Endometrium (tissue), 2 donors: ENCODE measurements around the gene LRRC59.

Experiments
- FAIRE-seq: peaks from 2 replicates; lab custom pipeline; 2012; peaks lifted over from hg19 to GRCh38; lab: Jason Lieb, UNC
- donor health status: control.
- donor health status: control.

The LRRC59 gene

DNA sequence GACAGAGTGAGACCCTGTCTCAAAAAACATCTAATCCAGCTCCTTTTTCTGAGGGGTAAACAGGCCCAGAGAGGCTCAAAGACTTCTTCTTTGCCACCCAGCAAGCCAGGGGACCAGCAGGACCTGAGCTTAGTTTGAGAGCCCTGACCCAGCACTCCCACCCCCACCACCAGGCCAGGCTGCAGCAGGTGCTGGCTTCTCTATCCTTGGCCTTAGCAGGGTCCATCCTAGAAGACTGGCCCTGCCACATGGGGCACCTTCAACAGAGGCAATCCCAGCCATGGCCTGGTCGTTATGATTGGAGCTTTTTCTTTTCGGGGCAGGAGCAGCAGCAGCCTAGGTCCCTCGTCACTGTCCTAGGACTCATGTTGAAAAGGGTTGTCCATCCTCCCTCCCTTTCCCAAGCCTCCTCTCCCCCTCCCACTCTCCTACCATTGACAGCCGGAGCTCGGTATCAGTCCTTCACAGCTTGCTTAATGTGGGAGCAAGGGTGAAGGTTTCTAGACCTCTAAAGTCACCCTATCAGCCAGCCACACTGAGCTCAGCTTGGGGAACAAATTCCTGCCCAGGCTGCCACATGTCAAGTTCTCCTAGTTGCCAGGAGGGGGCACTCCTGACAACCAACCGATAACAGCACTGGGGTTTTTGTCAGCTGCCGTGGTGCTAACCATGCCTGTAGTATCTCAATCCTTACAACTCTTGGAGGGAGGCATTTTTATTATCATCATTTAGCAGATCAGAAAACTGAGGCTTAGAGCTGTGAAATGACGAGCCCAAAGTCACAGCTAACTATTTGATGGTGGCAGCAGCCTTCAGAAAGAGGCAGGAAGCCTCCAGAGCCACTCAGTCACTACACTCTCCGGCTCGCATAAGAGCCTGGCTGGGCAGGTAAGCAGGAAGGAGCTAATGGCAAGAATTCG lies 35.5 kb downstream of the LRRC59 start:
- FAIRE-seq: no peak

DNA sequence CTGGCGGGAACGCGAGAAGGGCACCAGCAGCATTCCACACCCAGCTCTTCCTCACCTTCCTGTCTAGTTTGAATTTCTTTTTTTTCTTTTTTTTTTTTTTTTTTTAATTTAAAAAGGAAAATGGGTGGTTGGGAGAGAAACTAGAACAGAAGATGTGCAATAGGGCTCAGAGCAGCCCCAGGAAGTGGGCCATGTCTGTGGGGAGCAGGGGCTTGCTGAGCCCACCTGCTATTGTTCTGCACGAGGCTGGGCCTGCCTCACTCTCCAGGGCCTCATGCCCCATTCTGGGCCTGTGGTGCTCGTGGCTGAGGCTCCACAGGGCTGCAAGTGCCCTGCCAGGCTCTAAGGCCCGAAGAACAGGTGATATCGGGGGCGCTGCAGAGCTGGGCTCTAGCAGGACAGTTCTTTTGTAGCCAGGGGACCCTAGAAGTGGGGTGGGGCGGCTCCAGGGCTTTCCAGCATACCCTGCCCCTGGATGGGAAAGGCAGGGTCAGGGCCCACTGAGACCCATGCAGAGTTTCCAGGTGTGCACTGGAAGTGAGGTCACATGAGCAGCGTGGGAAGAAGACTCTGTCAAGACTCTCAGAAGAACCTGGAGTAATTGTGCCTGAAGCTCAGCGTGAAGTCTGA lies 36.7 kb downstream of the LRRC59 start:
- no peak for FAIRE-seq

DNA sequence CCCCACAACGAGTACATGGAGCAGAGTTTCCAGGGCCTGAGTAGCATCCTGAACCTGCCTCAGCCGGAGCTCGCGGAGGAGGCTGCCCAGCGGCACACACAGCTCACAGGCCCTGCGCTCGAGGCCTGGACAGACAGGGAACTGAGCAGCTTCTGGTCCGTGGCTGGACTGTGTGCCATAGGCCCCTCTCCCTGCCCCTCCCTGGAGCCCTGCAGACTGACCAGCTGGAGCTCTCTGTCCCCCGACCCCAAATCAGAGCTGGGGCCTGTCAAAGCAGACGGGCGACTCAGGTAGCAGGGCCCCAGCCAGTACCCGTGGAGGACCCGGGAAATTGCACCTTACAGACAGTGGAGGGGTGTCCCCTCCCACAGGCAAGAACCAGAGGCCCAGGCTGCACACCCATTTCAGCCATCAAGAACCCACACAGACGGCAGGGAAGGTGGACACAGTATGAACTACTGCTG lies 37.3 kb downstream of the LRRC59 start:
- no peak for FAIRE-seq

GRCh38 chr17:50359005-50359699 lies 38.2 kb downstream of the LRRC59 start:
- FAIRE-seq: no peak

DNA sequence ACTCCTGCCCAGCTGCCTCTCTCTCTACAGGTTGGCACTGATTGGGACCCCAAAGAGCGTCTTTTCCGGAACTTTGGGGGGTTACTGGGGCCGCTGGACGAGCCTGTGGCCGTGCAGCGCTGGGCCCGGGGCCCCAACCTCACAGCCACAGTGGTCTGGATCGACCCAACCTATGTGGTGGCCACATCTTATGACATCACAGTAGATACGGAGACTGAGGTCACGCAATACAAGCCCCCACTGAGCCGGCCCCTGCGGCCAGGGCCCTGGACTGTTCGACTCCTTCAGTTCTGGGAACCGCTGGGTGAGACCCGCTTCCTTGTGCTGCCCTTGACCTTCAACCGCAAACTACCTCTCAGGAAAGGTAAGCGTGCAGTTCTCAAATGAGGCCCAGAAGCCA lies 39.1 kb downstream of the LRRC59 start:
- FAIRE-seq: no peak

GRCh38 chr17:50356892-50357510 lies 40.3 kb downstream of the LRRC59 start:
- FAIRE-seq: no peak

DNA sequence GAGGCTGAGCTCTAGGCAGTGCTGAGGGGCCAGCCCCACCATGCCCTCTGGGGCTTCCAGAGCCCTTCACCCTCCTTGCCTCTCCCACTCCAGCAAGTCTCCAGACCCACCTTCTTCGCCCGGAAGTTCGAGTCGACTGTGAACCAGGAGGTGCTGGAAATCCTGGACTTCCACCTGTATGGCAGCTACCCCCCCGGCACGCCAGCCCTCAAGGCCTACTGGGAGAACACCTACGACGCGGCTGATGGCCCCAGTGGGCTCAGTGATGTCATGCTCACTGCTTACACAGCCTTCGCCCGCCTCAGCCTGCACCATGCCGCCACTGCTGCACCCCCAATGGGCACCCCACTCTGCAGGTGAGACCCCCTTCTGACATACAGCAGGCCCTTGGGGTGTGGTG lies 40.9 kb downstream of the LRRC59 start:
- no peak for FAIRE-seq

DNA sequence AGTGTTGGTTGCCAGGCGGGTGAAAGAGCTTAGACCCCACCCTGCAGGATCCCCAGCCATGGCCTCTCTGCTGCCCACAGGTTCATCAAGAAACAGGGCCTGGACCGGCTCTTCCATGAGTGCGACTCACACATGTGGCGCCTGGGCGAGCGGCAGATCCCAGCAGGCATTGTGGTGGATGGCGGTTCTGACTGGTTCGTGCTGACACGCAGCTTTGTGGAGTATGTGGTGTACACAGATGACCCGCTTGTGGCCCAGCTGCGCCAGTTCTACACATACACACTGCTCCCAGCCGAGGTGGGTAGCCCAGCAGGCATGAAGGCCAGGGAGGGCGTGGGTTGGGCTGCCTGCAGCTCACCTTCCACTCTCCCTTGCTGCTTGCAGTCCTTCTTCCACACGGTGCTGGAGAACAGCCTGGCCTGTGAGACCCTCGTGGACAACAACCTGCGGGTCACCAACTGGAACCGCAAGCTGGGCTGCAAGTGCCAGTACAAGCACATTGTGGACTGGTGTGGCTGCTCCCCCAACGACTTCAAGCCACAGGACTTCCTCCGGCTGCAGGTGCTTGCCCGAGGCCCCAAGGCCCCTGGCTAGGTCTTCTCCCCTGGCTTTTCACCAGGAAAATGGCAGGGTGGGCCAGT lies 41.5 kb downstream of the LRRC59 start:
- FAIRE-seq: no peak

DNA sequence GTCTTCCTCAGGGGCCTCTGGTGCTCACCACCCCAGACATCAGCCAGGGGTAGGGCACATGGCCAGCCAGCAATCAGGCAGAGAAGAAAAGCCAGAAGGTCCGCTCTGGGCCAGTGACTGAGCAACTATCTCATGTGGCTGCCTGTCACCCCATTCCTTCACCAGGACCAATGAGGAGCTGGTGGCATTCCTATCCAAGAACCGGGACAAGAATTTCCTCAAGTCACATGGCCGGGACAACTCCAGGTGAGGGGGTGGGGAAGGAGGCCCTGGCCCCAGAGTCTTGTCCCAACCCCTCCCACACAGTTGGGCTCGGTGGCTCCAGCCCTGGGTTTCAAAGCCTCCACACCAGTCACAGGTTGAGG lies 42.0 kb downstream of the LRRC59 start:
- FAIRE-seq: no peak

DNA sequence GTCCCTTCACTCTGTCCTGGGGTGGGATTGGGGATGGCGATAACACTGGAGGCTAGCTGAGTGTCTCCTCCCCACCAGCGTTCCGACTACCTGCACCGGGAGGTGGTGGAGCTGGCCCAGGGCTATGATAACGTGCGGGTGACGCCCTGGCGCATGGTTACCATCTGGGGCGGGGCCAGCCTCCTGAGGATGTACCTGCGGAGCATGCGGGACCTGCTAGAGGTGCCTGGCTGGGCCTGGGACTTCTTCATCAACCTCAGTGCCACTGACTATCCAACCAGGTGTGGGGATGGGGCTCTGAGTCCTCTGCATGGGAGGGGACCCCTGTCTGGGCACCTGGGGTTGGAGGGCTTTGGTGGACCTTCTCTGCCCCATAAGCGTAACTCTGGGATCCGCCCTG lies 42.5 kb downstream of the LRRC59 start:
- FAIRE-seq: no peak

GRCh38 chr17:50354198-50354597 lies 43.1 kb downstream of the LRRC59 start:
- no peak for FAIRE-seq

- FAIRE-seq: no peak
These were observed 43.6 kb downstream of the LRRC59 start for GRCh38 chr17:50353600-50354195.

DNA sequence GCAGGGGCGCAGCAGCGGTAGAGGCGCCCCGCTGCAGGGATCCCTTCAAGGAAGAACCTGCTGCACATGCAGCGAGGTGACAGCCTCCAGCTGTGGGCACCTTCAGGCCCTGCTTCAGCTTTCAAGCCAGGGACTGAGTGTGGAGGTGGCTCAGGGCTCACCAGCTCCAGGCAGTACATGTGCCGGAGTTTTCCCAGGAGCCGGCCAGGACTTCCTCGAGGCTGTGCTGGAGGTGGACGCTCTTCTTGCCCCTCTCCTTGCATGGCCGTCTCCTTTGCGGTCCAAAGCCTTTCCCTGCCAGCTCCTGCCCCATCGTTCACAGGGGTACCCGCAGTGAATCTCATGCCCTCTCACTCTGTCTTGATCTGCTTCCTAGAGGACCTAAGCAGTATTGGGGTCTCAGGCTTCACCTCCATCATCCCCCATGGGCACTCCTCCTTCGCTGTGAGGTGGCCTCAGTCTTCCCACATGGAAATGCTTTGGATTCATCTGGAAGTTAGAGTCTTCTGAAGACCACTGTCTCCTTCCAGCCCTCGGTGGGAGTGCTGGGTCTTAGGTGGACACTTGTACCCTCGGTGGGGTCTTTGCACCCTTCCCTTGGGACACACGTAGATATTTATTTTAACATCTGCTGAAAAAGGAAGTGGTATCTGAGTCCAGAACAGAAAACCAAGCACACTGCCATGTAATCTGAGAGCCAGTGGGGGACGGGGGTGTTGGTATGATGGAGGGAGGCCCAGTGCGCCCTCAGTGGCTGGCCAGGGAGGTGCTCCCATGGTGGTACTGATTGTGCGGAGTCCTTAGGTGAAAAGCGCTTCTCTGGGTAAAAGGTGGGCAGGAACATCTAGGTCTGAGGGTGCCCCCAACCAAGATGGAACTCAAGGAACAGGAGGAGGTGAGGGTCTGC lies 44.4 kb downstream of the LRRC59 start:
- no peak for FAIRE-seq

GRCh38 chr17:50352072-50352692 lies 45.1 kb downstream of the LRRC59 start:
- FAIRE-seq: no peak

DNA sequence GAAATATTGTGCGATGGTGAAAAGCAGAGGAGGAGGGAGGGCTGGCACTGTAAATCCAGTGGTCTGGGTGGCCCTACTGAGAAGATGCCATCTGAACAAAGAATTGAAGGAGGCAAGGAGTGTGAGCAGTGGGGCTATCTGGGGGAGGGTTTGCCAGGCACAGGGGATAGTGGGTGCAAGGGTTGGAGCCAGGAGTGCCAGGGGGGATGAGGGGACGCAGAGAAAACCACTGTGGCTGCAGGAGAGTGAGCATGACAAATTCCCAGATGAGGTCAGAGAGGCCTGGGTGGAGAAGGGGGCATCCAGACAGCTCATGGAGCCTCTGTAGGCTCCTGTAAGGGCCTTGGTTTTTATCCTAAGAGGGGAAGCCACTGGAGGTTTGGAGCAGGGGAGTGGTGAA lies 46.6 kb downstream of the LRRC59 start:
- no peak for FAIRE-seq

DNA sequence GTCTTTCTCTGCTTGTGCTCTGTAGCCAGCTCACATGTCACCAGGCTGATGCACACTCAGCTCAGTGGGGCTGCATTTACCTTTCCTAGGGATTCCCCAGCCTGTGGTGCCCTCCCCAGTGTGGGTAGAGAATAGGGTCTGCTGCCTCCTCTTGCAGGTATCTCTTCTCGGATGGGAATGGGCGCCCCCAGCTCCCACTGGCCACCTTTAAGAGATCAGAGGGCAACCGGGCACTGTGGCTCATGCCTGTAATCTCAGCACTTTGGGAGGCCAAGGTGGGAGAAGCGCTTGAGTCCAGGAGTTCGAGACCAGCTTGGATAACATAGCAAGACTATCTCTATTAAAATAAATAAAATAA lies 48.1 kb downstream of the LRRC59 start:
- no peak for FAIRE-seq

DNA sequence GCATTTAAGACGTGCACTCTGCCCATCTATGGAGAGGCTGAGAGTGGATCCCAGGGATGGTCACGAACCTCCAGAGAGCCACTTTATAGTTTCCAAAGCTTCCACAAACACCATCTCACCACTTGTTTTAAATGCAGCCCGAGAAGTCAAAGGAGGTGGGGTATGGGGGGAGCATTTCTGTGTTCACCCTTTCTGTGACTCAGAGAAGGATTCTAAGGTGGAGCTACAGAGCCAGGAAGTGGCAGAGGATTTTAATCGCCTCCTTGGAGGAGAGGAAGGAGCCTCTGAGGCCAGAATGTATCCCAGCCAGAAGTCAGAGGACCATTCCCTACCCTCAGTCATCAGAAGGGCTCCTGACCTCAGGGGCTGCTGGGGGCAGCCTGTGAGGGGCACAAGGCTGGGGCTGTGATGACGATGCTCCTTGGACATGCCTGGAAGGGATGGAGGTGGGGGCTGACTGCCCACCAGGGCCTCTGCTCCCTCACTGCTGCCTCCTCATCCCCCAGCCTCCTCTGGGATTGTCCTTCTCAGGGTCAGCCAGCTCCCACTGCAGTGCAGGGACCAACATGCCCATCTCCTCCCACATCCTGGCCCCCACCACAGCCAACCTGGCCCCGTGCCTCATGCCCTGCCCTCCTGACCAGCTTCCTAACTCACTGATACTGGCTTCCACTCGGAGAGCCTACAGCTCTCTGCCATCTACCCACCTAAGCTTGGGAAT lies 48.6 kb downstream of the LRRC59 start:
- FAIRE-seq: no peak

GRCh38 chr17:50347894-50348291 lies 49.4 kb downstream of the LRRC59 start:
- no peak for FAIRE-seq

- no peak for FAIRE-seq
These were observed 50.0 kb downstream of the LRRC59 start for GRCh38 chr17:50347117-50347893.
